AG10803 (cell line): ENCODE data around the gene INO80E.

Experiments used
- DNase-seq: peaks from one replicate; pipeline ENCODE4 v3.0.0; 2010; ENCODE audit warnings: low read depth
- H3K4me3 ChIP-seq: 2 replicates; pipeline ENCODE4 v1.5.1; 2011; ENCODE audit warnings: mild to moderate bottlenecking, low read length, control low read depth
- TF ChIP-seq, protein P1 (sequence below): conservative IDR thresholded peaks from 2 replicates; pipeline ENCODE4 v1.5.1; 2011; ENCODE audit warnings: mild to moderate bottlenecking, low read length, control low read depth, inconsistent platforms

INO80E gene

DNA sequence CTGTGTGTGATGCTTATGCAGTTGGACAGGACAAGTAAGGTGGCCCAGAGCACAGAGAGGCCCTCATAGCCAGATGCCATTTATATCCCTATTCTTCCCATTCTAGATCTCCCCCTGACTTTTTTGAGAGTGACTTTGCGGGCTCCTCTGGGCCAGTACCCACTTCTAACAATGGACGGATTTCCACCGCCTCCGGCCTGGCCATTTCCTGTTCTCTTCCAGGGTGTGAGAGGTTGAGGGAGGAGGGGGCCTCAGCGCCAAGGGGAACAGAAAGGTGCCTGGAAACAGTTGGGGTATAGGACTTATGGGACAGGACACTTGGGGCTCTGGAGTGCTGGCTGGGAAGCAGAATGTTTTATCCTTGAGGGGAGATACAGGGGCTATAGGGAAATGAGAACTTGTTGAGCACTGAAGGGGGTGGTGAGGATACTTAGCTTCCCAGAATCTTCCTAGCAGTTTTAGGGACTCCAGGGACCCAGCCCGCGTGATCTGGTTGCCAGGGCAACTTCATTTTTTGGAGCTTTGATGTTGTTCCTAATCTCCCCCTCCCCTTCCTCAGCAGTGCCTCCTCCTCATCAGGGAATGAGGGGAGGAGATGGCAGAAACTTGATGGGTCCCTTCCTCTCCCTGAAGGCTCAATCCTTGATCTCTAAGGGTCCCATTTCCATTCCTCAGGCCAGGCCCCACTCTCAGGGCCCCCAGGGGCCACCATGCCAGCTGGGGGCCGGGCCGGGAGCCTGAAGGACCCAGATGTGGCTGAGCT is 18.8 kb upstream of the INO80E start:
- TF ChIP-seq, protein P1, sequence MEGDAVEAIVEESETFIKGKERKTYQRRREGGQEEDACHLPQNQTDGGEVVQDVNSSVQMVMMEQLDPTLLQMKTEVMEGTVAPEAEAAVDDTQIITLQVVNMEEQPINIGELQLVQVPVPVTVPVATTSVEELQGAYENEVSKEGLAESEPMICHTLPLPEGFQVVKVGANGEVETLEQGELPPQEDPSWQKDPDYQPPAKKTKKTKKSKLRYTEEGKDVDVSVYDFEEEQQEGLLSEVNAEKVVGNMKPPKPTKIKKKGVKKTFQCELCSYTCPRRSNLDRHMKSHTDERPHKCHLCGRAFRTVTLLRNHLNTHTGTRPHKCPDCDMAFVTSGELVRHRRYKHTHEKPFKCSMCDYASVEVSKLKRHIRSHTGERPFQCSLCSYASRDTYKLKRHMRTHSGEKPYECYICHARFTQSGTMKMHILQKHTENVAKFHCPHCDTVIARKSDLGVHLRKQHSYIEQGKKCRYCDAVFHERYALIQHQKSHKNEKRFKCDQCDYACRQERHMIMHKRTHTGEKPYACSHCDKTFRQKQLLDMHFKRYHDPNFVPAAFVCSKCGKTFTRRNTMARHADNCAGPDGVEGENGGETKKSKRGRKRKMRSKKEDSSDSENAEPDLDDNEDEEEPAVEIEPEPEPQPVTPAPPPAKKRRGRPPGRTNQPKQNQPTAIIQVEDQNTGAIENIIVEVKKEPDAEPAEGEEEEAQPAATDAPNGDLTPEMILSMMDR: no peak
- no peak for DNase-seq
- no peak overlapping the region for H3K4me3 ChIP-seq

- no peak overlapping the region for H3K4me3 ChIP-seq
- TF ChIP-seq, protein P1: no peak
- DNase-seq: no peak
Observed at GRCh38 chr16:29978081-29978480, 18.0 kb upstream of the INO80E start.

DNA sequence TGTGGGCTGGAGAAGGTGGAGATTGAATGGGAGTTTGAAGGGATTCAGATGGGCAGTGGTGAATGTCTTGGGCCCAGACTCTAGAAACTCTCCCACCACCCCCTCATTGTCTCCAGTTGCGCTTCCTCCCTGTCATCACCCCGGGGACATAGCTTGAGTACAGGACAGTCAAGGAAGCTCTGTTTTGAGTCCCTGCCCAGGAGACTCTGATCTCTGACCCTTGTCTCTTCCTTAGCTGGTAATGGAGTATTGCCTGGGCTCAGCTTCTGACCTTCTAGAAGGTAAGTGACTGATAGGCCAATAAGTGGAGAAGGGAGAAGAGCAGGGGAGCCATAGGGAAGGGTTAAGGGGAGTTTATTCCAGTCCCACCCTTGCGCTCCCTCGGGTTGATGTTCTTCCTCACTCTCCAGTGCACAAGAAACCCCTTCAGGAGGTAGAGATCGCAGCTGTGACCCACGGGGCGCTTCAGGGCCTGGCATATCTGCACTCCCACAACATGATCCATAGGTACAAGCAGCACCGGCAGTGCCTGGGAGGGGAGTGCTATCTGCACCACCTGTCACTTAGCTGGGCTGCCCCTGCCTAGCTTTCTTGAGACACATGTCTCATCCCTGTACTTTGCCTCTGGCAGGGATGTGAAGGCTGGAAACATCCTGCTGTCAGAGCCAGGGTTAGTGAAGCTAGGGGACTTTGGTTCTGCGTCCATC is 17.3 kb upstream of the INO80E start:
- TF ChIP-seq, protein P1: no peak
- no peak overlapping the region for H3K4me3 ChIP-seq

DNA sequence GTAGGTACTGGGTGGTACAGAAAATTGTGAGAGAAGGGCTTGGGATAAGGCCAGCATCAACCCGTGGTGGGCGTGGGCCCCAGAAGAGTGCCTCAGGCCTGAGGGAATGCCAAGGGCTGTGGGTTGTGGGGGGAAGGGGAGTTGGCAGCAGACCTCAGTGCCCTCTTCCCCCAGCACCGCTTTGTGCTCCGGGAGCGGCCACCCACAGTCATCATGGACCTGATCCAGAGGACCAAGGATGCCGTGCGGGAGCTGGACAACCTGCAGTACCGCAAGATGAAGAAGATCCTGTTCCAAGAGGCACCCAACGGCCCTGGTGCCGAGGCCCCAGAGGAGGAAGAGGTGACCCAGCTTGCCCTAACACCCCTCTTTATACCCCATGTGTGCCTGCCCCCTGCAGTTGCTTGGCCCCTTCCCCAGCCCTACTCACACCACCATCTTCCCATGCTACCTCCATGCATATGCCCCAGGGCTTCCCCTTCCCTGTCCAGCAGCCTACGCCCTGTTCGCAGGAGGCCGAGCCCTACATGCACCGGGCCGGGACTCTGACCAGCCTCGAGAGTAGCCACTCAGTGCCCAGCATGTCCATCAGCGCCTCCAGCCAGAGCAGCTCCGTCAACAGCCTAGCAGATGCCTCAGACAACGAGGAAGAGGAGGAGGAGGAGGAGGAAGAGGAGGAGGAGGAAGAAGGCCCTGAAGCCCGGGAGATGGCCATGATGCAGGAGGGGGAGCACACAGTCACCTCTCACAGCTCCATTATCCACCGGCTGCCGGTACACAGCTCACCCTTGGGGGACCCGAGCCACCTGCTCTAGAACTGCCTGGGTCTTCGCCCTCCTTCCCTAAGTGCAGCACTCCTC is 13.3 kb upstream of the INO80E start:
- TF ChIP-seq, protein P1: no peak
- H3K4me3 ChIP-seq: no peak overlapping the region
- DNase-seq: no peak

More for the DNA sequence above, 17.3 kb upstream of the INO80E start:
- DNase-seq: no peak

GRCh38 chr16:29983420-29984136 is 12.5 kb upstream of the INO80E start:
- TF ChIP-seq, protein P1: no peak
- no peak overlapping the region for H3K4me3 ChIP-seq
- peak; percentile 52 for DNase-seq

GRCh38 chr16:29984137-29984763 is 11.8 kb upstream of the INO80E start:
- H3K4me3 ChIP-seq: no peak overlapping the region
- no peak for DNase-seq
- TF ChIP-seq, protein P1: no peak
